GM12865 (cell line): ENCODE measurements around the gene RNLS.
"Not testable (repeated sequence)": the region's sequence is repeated elsewhere in the genome, so short reads cannot be mapped to it uniquely, and the experiment has no call there.

Experiments used
- DNase-seq: peaks from one replicate; pipeline ENCODE4 v3.0.0; 2010; ENCODE audit warnings: low read depth
- H3K4me3 ChIP-seq: 2 replicates; pipeline ENCODE4 v1.5.1; 2011; ENCODE audit warnings: mild to moderate bottlenecking, low read depth, low read length, control low read depth
- TF ChIP-seq, protein P1 (sequence below): IDR thresholded peaks from 2 replicates; pipeline ENCODE4 v1.5.1; 2011; ENCODE audit warnings: low read length, control low read depth, low read depth, inconsistent platforms; ENCODE audit not compliant: insufficient read depth; ENCODE audit errors: missing control alignments

RNLS gene

DNA sequence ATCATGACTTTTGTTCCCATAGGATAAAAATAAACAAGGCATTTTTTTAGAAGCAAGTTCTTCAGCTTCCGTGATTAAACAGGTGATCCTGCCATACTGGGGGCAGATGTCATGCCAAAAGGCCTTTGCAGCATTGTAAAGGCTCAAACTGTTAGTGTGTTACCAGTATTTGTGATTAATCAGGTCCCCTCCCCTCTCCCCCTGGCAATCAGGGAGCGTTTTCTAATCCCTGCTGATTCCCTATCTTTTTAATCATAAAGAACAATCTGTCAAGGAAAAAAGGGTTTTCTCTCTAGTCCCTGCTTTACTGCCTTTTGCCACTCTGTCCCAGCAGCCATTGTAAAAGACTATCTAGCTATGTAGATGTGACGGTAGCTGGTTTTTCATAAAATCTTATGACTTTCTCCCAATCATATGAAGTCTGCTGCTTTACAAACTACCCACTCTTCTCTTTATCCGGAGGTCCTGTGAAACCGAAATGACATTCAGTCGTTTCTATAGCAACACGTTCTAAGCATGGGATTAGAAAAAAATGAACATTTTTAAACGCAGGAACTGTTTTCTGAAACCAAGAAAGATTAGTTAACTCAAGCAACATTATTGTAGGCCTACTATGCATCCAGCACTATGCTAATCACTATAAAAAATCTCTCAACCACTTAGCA lies 210.9 kb downstream of the RNLS start:
- no peak for DNase-seq
- H3K4me3 ChIP-seq = no peak overlapping the region
- TF ChIP-seq, protein P1, sequence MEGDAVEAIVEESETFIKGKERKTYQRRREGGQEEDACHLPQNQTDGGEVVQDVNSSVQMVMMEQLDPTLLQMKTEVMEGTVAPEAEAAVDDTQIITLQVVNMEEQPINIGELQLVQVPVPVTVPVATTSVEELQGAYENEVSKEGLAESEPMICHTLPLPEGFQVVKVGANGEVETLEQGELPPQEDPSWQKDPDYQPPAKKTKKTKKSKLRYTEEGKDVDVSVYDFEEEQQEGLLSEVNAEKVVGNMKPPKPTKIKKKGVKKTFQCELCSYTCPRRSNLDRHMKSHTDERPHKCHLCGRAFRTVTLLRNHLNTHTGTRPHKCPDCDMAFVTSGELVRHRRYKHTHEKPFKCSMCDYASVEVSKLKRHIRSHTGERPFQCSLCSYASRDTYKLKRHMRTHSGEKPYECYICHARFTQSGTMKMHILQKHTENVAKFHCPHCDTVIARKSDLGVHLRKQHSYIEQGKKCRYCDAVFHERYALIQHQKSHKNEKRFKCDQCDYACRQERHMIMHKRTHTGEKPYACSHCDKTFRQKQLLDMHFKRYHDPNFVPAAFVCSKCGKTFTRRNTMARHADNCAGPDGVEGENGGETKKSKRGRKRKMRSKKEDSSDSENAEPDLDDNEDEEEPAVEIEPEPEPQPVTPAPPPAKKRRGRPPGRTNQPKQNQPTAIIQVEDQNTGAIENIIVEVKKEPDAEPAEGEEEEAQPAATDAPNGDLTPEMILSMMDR = no peak

DNA sequence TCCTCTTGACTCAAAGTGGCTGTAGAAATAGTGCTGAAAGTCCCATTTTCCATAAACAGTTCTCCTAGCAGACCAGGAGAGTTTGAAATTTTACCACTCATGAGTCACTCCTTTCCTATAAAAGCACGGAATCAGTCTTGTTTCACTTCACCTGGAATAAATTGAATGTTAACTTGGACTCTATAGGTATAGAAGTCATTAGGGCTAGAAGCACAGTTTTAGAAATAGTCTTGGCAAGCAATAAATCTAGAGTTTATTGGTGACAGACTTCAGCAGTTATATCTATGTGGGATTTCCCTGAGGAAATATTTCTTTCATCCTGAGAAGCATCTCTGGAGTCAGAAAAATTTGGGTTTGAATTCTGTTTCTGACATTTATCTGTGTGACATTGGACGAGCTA lies 212.4 kb downstream of the RNLS start:
- DNase-seq = no peak
- TF ChIP-seq, protein P1 = no peak
- no peak overlapping the region for H3K4me3 ChIP-seq

DNA sequence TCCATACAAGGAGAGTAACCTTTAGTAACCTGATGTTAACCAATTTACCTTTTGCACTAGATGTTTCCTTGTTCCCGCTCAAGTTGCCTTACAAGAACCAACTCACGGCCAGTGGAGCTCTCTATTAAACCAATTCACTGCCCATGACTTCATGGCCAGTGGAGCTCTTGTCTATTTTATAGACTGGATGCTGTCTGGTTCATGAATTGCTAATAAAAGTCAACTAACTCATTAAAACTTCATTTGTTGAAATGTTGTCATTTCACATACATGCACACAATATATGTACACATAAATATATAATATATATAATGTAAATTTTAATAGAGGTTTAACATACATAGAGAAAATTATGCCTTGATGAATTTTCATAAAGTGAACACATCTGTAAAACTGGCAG lies 216.3 kb downstream of the RNLS start:
- no peak overlapping the region for H3K4me3 ChIP-seq
- TF ChIP-seq, protein P1 = no peak
- no peak for DNase-seq

DNA sequence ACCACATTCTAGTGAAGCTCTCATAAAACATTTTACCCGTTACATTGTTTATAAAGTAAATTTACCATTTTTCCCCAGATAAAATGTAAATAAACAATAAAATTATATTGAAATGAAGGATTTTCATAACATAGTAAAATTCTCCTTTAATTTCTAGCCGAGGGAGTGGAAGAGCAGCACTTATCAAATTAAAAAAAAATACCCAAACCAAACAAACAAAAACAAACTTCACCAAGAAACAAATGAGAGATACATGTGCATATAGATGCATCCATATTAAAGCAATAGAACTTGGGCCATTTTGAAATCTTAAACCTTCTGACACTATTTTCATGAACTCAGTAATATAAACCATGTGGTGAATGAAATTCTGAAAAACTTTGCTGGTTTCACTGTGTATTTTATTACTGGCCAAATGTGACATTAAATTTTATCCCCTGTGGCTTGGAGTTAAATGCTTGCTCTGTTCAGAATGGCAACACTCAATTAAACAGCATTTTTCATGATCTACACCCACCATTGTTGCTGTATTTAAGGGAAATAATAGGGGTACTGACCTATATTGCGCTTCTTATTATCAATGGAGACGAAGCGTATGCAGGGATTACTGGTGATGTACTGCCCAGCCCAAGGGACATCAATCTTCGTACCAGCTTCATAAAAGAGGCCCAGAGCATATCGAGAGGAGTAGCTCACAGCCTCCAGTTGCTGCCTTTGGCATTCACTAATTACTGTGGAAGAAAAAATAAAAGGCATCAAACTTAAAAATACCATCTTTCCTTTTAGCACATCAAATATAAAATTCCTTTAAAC lies 220.9 kb downstream of the RNLS start:
- TF ChIP-seq, protein P1 = no peak
- H3K4me3 ChIP-seq = no peak overlapping the region
- no peak for DNase-seq

DNA sequence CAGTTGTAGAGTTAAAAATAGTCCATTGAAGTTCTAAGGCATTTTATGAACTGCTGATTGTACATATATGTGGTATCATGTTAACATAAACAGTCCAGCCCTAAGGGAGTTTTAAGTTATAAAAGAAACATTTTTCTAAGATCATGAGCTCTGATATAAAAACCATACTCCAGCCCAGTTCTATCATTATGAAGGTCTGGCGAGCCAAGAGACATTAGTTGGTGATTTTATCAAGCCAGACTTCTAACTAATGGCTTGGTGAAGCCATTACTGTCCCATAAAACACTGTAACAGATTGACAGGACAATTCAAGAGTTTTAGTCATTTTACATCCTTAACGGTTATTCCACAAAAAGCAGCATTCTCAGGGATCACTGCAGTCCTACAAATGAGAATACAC lies 221.6 kb downstream of the RNLS start:
- no peak for DNase-seq
- TF ChIP-seq, protein P1 = no peak
- no peak overlapping the region for H3K4me3 ChIP-seq

DNA sequence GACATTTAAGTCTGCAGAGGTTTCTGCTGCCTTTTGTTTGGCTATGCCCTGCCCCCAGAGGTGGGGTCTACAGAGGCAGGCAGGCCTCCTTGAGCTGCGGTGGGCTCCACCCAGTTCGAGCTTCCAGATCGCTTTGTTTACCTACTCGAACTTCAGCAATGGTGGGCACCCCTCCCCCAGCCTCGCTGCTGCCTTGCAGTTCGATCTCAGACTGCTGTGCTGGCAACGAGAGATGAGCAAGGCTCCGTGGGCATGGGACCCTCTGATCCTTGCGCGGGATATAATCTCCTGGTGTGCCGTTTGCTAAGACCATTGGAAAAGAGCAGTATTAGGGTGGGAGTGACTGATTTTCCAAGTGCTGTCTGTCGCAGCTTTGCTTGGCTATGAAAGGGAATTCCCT lies 227.4 kb downstream of the RNLS start:
- not testable (repeated sequence) for H3K4me3 ChIP-seq, DNase-seq

DNA sequence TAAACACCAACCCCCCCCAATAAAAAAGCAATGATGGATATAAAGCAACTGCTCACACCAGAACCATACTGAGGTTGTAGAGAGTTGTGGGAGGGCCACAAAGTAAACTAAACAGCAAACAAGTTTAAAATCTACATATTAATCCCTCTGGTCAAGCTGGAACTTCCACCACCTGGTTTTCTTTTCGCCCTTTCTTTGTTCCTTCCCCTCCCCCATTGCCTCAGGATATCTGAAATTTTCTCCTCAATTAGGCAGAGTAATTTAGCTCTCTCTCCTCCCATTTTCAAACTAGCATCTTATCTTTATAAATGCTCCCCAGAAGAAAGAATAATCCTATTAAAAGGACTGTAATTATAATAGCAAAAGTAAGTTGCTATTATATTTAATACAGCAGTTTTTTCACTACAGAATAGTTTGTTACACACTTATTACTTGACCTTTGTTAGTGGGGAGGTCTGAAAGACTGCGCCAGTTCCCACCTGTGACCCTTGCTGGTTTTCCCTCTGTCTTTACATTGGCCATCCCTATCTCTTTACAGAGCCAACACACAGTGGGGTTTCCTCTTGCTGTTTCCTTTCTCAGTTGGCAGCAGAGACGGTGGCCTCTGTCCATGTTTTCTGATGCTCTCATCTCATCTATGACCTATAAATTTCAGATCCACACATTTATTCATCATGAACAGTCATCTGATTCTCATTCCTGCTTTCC lies 235.4 kb downstream of the RNLS start:
- H3K4me3 ChIP-seq = no peak overlapping the region
- no peak for DNase-seq
- TF ChIP-seq, protein P1 = no peak
